ENCODE measurements around the gene SUPT5H. TPM values are rescaled to one million over a fixed set of nuclear protein-coding genes. Genes with fewer than 3 reads are reported as not detected.

SUPT5H gene
- total RNA-seq, 1 experiment from 2014 or later = 67.4 TPM

DNA sequence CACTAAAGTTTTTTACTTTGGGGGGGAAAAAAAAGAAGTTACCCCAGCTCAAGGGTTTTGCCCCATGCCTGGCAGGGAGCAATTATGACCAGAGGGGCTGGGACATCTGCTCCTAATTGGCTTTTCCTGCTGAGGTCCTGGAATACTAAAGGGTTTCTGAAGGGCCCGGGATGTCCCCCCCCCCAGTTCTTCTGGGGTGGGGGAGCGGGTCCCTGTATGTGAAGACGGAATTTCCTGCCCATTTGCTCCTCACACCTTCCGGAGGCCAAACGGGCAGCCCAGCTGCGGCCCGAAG is 52.3 kb downstream of the SUPT5H start:
- no peak for DNase-seq (ENCODE audit: low read depth)

DNA sequence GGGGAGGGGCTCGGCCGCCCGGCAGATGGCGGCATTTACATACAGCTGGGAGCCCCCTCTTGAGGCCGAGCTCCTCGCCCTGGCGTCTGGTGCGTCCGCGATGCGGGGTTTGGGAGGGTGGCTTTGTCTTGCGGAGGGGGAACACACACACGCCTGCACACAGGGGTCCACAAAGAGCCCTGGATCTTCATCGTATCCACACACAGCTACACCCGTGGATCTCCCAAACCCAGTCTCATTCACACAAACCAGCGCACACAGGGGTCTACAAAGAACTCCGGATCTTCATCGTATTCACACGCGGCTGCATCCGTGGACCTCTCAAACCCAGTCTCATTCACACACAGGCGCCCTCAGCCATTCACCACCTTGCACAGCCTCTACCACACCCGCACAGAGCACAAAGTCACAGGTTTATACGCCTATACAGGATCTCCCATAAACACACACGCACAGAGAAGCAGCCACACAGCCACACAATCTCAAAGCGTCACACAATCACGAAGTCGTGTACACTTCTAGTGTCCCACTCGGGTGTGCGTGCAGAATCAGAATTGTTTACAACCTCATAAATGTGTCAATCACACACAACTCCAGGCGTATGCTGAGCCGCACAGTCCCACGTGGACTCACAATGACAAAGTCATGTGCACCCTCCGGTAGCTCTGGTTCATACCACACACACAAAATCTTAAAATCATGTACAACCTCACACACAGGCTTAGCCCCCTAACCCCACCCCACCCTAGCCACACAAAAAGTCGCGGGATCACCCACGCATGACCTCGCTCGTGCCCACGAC is 52.8 kb downstream of the SUPT5H start:
- peak; percentile 37 for DNase-seq (ENCODE audit: low read depth)

DNA sequence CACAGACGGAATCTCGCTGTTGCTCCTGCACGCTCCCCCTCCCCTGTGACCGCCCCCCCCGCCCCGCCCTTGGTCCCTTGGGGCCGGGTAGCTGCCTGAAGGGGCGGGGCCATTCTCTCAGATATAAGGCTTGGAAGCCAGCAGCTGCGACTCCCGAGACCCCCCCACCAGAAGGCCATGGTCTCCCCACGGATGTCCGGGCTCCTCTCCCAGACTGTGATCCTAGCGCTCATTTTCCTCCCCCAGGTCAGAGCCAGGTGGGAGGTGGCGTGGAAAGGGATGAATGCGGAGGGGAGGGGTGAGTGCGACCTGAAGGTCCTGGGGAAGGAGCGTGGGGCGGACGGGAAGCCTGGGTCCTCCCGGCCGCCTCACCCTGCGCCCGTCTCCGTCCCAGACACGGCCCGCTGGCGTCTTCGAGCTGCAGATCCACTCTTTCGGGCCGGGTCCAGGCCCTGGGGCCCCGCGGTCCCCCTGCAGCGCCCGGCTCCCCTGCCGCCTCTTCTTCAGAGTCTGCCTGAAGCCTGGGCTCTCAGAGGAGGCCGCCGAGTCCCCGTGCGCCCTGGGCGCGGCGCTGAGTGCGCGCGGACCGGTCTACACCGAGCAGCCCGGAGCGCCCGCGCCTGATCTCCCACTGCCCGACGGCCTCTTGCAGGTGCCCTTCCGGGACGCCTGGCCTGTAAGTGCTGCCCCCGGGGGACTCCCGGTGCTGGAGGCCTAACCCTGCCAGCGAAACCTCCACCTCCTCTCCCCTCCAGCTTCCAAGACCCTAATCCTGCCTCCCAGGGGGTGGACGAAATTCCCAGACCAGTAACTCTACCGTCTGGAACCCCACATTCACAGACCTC is 53.6 kb downstream of the SUPT5H start, which contains the start of gene DLL3:
Gene DLL3 (plus strand): TSS at position 150 of the 845 bp plus-strand sequence. CDS start 28 bp downstream, at position 178.
- no peak for DNase-seq (ENCODE audit: low read depth)

DNA sequence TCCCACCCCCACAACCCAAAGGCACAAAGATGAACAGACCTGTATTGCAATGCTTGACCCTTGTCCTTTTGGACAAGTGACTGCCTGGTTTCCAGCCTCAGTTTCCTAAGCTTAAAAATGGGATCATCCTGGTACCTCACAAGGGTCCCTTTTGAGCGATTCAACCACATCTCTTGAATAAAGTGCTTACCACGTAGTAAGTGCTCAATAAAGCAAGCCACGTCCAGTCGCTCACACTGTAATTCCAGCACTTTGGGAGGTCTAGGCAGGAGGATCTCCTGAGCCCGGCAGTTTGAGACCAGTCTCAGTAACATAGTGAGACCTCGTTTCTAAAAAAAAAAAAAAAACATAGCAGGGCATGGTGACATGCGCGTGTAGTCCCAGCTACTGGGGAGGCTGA is 54.5 kb downstream of the SUPT5H start:
- no peak for DNase-seq (ENCODE audit: low read depth)

DNA sequence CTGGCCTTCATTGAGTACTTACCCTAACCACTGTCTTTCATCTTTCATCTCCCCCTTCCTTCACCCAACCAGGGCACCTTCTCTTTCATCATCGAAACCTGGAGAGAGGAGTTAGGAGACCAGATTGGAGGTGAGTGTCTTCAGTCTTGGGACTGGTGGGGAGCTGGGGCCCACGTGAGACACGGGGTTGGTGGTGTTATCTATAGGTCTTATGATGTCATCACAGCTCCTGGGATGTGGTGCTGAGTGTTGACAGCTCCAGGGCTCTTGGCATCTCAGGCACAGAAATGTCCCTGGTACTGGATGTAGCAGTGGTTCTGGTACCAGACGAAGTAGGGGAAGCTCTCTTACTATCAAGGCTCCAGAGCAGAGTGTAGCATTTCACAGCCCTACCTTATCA is 55.2 kb downstream of the SUPT5H start:
- DNase-seq (ENCODE audit: low read depth) = no peak

DNA sequence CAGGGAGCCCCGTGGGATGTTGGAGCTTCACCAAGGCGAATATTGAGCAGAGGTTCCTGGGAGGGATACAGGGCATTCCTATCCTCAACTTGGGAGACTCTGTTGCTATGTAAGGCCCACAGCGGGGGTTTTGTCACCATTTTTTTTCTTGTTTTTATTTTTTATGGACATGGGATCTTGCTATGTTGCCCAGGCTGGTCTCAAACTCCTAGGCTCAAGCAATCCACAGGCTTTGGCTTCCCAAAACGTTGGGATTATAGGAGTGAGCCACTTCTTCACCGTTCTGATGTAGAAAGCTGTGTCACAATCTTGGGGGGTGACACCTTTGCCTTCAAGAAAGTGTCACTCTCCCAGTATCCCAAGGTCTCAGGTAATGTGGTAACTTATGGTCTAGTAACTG is 56.0 kb downstream of the SUPT5H start:
- DNase-seq (ENCODE audit: low read depth) = no peak

DNA sequence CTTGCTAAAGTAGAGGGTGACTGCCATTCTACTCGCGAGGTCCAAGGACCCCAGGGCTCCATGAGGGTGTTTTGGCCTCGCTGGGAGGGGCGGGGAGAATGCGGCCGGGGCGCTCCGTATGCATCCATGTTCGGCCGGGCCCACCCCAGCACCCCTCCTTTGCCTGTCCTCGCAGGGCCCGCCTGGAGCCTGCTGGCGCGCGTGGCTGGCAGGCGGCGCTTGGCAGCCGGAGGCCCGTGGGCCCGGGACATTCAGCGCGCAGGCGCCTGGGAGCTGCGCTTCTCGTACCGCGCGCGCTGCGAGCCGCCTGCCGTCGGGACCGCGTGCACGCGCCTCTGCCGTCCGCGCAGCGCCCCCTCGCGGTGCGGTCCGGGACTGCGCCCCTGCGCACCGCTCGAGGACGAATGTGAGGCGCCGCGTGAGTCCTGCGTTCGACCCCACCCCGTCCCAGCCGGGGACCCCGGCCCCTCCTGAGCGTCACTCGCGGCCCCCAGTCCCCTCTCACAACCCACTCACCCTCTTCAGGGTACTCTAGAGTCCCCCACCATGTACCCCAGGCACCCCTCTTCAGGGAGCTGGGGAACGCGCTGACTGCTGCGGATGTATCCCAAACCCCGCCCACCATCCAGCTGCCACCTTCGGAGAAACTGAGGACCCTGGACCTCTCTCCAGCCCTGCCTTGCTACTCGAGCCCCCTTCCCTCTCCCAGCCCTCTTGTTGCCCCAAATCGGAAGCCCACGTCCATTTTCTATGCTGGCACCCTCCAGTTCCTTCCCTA is 57.4 kb downstream of the SUPT5H start:
- DNase-seq (ENCODE audit: low read depth) = peak; percentile 67

DNA sequence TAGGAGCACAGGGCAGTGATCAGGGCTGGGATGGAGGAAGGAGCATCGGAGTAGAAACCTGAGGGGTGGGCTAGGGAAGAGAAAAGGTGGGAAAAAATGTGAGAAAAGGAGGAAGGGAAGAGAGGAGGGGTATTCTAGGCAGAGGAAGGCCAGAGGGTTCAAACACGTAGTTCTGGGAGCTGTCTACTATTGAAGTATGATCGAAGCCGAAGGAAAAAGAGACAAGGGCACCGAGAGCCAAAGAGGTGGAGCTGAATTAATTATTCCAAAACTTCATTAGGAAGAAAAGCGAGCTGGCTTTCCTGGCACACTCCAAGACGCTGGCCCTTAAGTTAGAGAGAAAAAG is 61.2 kb downstream of the SUPT5H start:
- no peak for DNase-seq (ENCODE audit: low read depth)

DNA sequence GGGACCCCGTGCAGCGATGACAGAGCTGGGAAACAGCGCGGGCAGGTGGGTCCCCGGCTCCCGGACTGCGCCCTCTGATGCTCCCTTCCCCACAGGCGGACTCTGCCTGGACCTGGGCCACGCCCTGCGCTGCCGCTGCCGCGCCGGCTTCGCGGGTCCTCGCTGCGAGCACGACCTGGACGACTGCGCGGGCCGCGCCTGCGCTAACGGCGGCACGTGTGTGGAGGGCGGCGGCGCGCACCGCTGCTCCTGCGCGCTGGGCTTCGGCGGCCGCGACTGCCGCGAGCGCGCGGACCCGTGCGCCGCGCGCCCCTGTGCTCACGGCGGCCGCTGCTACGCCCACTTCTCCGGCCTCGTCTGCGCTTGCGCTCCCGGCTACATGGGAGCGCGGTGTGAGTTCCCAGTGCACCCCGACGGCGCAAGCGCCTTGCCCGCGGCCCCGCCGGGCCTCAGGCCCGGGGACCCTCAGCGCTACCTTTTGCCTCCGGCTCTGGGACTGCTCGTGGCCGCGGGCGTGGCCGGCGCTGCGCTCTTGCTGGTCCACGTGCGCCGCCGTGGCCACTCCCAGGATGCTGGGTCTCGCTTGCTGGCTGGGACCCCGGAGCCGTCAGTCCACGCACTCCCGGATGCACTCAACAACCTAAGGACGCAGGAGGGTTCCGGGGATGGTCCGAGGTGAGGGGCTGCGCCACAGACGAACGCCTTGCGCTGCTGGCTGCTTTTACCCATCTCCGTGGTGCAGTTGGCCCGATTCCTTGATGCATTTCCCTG is 61.7 kb downstream of the SUPT5H start:
- peak; percentile 68 for DNase-seq (ENCODE audit: low read depth)

DNA sequence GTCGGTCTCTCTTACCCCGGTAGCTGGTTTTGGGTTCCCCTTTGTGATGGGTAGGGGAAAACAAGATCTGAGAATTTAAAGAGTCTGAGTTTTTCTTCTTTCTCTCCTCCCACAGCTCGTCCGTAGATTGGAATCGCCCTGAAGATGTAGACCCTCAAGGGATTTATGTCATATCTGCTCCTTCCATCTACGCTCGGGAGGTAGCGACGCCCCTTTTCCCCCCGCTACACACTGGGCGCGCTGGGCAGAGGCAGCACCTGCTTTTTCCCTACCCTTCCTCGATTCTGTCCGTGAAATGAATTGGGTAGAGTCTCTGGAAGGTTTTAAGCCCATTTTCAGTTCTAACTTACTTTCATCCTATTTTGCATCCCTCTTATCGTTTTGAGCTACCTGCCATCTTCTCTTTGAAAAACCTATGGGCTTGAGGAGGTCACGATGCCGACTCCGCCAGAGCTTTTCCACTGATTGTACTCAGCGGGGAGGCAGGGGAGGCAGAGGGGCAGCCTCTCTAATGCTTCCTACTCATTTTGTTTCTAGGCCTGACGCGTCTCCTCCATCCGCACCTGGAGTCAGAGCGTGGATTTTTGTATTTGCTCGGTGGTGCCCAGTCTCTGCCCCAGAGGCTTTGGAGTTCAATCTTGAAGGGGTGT is 62.5 kb downstream of the SUPT5H start:
- DNase-seq (ENCODE audit: low read depth) = no peak

DNA sequence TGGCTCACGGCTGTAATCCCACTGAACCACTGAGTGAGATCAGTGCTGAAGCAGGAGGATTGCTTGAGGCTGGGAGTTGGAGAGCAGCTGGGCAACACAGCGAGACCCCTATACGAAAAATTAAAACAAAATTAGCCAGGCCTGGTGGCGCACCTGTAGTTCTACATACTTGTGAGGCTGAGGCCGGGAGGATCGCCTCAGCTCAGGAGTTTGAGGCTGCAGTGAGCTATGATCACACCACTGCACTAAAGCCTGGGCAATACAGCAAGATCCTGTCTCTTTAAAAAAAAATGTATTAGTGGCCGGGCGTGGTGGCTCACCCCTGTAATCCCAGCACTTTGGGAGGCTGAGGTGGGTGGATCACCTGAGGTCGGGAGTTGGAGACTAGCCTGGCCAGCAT is 63.2 kb downstream of the SUPT5H start:
- DNase-seq (ENCODE audit: low read depth) = no peak

DNA sequence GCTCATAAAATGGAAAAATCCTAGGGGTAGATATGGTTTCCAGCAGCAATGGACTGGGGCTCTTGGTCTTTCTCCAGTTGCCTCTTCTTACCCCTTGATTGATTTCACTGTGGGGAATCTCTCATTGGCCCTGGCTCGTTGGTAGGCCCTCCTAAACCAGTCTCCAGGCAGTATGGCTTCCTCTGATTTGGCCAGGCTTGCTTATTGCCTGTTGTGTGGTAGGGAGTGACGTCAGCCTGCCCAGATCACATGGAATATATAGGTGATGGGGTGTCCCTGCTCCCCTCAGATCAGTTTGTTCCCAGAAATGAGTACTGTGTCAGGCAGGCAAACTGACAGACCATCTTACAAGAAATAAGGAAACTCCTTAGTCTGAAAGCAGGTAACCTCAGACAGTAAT is 63.9 kb downstream of the SUPT5H start:
- no peak for DNase-seq (ENCODE audit: low read depth)

DNA sequence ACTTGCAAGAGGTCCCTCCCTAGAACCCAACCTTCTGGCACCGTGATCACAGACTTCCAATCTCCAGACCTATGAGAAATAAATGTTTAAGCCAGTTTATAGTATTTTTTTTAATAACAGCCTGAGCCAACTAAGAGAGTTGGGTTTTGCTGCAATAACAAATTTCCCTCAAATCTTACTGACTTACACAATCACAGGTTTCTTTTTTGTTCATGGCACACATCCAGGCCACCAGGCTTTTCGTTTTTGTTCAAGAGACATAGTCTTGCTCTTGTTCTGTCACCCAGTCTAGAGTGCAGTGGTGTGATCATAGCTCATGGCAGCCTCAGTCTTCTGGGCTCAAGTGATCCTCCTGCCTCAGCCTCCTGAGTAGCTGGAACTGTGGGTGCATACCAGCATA is 67.6 kb downstream of the SUPT5H start:
- no peak for DNase-seq (ENCODE audit: low read depth)

DNA sequence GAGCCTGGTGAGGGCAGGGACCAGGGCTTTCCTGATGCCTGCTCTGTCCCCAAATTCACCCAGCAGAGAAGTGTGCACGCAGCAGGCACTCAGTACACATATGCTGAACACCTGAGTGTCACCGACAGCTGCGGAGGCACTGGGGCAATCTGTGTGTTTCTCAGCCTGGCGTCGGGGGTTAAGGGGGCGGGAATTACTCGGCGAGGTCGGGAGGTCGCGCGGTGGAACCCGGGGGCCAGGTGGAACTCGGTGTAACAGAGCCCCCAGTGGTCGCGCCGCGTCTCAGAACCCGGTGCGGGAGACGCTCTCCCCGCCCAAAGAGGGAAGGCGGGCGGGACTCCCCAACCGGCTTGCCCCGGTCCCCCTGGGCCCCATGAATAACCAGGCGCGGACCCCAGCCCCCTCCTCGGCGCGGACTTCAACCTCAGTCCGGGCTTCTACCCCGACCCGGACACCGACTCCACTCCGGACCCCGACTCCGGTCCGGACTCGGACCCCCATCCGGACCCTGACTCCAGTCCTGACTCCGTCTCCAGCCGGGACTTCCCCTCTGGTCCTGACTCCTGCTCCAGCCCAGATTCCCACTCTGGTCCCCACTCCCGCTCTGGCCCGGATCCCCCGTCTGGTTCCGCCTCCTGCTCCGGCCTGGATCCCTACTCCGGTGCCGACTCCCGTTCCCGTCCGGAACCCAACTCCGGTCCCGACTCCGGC is 69.6 kb downstream of the SUPT5H start, which contains the start of gene SELENOV:
Gene SELENOV (plus strand): TSS at position 300 of the 711 bp plus-strand sequence. CDS start 74 bp downstream, at position 374.
- no peak for DNase-seq (ENCODE audit: low read depth)

DNA sequence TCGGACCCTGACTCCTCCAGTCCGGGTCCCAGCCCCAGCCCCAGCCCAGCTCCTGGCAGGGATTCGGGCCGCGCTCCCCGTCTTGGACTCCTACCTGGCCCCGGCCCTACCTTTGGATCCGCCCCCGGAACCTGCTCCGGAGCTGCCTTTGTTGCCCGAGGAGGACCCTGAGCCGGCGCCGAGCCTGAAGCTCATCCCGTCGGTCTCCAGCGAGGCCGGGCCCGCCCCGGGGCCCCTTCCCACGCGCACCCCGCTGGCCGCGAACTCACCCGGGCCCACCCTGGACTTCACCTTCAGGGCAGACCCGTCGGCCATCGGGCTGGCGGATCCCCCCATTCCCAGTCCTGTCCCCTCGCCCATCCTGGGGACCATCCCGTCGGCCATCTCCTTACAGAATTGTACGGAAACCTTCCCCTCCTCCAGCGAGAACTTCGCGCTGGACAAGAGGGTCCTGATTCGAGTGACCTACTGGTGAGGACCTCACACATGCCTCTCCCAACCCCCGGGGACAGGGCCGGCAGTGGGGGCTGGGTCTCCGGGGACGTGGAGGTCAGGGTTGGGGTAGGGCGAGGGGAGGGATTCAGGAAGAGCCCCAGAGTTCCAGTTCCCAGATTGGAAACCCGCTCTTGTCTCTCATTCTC is 70.3 kb downstream of the SUPT5H start:
- DNase-seq (ENCODE audit: low read depth) = no peak

DNA sequence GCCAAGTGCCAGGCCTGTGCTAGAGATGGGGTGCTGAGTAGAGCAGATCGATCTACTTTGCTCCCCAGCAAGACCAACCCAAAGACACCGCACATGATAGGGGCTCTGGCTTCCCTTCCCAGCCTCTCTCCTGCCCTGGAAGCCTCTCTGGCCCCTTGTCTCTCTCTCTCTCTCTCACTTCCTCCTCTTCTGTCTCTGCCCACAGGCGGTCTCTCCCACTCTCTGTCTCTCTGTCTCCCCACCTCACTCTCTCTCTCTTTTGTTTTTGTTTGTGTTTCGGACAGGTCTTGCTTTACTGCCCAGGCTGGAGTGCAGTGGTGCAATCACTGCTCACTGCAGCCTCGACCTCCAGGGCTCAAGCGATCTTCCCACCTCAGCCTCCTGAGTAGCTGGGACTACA is 70.9 kb downstream of the SUPT5H start:
- no peak for DNase-seq (ENCODE audit: low read depth)

DNA sequence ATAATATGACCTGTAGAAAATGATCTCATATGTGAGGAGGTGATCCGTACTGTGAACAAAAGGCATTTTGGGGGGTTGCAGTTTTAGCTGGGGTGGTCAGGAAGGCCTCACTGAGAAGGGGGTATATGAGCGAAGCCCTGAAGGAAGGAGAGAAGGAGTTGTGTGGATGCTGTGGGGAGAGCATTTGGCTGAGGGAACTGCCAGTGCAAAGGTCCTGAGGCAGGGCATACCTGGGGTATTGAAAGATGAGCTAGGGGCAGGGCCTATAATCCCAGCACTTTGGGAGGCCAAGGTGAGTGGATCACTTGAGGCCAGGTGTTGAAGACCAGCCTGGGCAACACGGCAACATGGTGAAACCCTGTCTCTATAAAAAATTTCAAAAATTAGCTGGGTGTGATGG is 72.0 kb downstream of the SUPT5H start:
- no peak for DNase-seq (ENCODE audit: low read depth)

DNA sequence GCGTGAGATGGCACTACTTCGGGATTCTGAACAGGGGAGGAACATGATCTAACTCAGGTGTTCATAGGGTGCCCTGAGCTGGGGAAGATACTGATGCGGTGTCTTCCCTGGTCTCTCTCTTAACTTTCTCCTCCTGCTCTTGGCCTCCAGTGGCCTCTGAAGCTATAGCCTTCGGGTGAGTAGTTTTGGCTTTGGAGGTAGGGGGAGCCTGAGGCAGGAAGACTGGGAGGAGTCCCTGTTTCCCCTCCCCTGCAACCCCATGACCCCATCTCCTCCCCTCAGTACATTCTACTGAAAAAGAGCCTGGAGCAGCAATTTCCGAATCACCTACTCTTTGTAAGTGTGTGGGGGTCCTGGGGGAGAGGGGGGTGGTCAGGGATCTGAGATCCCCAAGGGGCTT is 73.1 kb downstream of the SUPT5H start:
- no peak for DNase-seq (ENCODE audit: low read depth)

DNA sequence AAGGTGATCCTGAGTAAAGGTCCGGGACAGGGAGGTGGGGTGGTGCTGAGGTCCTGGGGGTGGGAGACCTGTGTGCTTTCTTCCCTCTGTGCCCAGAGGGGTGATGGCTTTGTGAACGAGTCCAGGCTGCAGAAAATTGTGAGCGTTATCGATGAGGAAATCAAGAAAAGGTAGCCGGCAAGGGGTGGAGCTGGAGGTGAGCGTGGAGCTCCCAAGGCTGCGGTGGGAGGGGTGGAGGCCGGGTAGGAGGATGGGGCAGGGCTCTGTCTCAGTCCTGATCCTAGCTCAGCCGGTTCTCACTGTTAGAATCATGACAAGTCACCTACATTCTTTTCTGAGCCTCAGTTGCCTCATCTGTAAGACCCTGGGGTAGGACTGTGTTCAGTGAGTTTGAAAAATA is 73.6 kb downstream of the SUPT5H start:
- DNase-seq (ENCODE audit: low read depth) = no peak
